A673 (cell line): ENCODE data around the gene POLR1E. TPM values are rescaled to one million over a fixed set of nuclear protein-coding genes. Genes with fewer than 3 reads are reported as not detected.

ENCODE experiments used
- BruUV-seq: library from RNA; stranded (reverse); fragments of 400-500 nt; replicated peaks from 2 replicates; lab custom pipeline; 2021; lab: Mats Ljungman, UMichigan
- CTCF ChIA-PET: fragments of 300-600 bp; sonication (Branson Sonifier 250); formaldehyde crosslinking; loops from one replicate; lab custom pipeline; 2022; ENCODE audit warnings: antibody characterized with exemption; lab: Charles Lee
- POLR2A ChIA-PET: fragments of 300-600 bp; sonication (Branson Sonifier 250); formaldehyde crosslinking; loops from one replicate; lab custom pipeline; 2022; ENCODE audit warnings: antibody characterized with exemption; ENCODE audit not compliant: low non-redundant PET; lab: Charles Lee
- DNase-seq: peaks from one replicate; pipeline ENCODE4 v3.0.0-alpha.2; 2015; ENCODE audit warnings: low spot score
- H3K27ac ChIP-seq: fragments of 200-600 bp; sonication (generic); 2 replicates; pipeline ENCODE4 v1.5.1; 2016; ENCODE audit warnings: mixed run types, low read depth, mild to moderate bottlenecking, mixed read lengths, antibody characterized with exemption, low read length; ENCODE audit not compliant: poor library complexity, severe bottlenecking
- H3K27me3 ChIP-seq: fragments of 200-600 bp; sonication (generic); replicated peaks from 2 replicates; pipeline ENCODE4 v1.6.1; 2017; ENCODE audit warnings: mixed run types, low read depth, mild to moderate bottlenecking, mixed read lengths, antibody characterized with exemption, low read length; ENCODE audit not compliant: insufficient read depth, poor library complexity
- H3K36me3 ChIP-seq: fragments of 200-600 bp; sonication (generic); 2 replicates; pipeline ENCODE4 v1.6.1; 2016; ENCODE audit warnings: mixed run types, mild to moderate bottlenecking, mixed read lengths, antibody characterized with exemption, low read length; ENCODE audit not compliant: insufficient read depth, poor library complexity, severe bottlenecking
- H3K4me1 ChIP-seq: fragments of 200-600 bp; sonication (generic); 2 replicates; pipeline ENCODE4 v1.6.1; 2017; ENCODE audit warnings: mixed run types, mild to moderate bottlenecking, mixed read lengths, antibody characterized with exemption, low read length; ENCODE audit not compliant: insufficient read depth, poor library complexity, severe bottlenecking
- H3K4me3 ChIP-seq: fragments of 200-600 bp; sonication (generic); 2 replicates; pipeline ENCODE4 v1.5.1; 2016; ENCODE audit warnings: low read depth, mixed run types, mild to moderate bottlenecking, mixed read lengths, low read length; ENCODE audit not compliant: poor library complexity, severe bottlenecking
- H3K9me3 ChIP-seq: fragments of 200-600 bp; sonication (generic); 2 replicates; pipeline ENCODE4 v1.6.1; 2016; ENCODE audit warnings: mixed run types, low read depth, mild to moderate bottlenecking, mixed read lengths, antibody characterized with exemption, low read length; ENCODE audit not compliant: poor library complexity, severe bottlenecking
- EZH2 ChIP-seq: fragments of 200-600 bp; sonication (generic); IDR thresholded peaks from 2 replicates; pipeline ENCODE4 v1.6.1; 2017; ENCODE audit warnings: borderline replicate concordance, low read depth, mild to moderate bottlenecking, mixed read lengths, antibody characterized with exemption, low read length; ENCODE audit not compliant: poor library complexity, severe bottlenecking
- intact Hi-C: fragments of 100-400 bp; cut with micrococcal nuclease; formaldehyde crosslinking; loops from one replicate; pipeline ENCODE4 v1.10.0; 2022; ENCODE audit not compliant: unreplicated experiment
- total RNA-seq: library from RNA; stranded (reverse); gene quantifications from 2 replicates; pipeline ENCODE4 v1.2.3, GENCODE V29; 2021
- TF ChIP-seq, protein P1 (sequence below): fragments of 300-800, 200-600 bp; sonication (generic); conservative IDR thresholded peaks from 2 replicates; pipeline ENCODE4 v1.5.1; 2017; ENCODE audit warnings: low read depth, mild to moderate bottlenecking, antibody characterized with exemption, low read length, moderate library complexity, mixed read lengths

The POLR1E gene
- total RNA-seq, 1 experiment from 2014 or later = 68.8 TPM

DNA sequence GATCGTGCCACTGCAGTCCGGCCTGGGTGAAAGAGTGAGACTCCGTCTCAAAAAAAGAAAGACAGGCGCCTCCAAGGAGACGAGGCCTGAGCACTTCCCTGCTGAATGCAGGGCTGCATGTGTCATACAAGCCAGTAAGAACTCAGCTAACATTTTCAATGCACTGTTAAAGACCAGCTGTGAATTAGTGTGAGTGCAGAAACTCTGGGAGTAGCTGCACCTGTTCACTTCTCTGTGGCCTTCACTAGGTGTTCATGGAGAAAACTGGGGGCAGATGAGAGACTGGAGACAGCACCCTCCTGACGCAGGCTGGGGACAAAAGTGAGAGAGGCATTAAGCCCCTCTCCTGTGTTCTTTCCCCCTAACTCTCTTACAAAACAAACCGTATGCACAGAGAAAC is 48.7 kb downstream of the POLR1E start:
- intact Hi-C loops = no loop called here
- no peak overlapping the region for H3K4me3 ChIP-seq
- BruUV-seq = no TSS peak

DNA sequence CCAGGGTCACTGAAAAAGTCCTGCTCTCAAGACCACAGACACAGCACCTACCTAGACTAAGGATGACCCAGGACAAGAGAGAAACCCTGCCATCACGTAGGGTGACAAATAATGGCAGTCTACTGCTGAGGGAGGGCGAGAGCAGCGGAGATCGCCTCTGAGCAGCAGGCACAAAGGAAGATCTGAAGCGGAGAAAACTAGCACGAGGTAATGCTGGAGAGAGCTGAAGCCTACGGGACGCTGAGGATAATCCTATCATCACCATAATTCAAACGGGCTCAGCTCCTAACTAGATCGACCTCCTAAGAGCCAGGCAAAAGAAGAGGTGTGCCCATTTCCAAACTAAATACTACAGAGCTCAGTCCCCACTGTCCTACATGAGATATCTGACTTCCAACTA is 49.2 kb downstream of the POLR1E start:
- POLR2A ChIA-PET = no interaction called here
- Histone ChIP-seq H3K4me1 (no peaks in the 10 kb centered on the region), H3K9me3 (no peaks in the 10 kb centered on the region), H3K36me3 (peaks cover 5% of the 10 kb centered on the region), H3K27me3 (no peaks in the 10 kb centered on the region), H3K4me3 (no peak overlapping the region), H3K27ac (no peak overlapping the region)
- intact Hi-C loops = no loop called here
- DNase-seq = no peak
- CTCF ChIA-PET = no interaction called here
- BruUV-seq = no TSS peak
- TF ChIP-seq, protein P1, sequence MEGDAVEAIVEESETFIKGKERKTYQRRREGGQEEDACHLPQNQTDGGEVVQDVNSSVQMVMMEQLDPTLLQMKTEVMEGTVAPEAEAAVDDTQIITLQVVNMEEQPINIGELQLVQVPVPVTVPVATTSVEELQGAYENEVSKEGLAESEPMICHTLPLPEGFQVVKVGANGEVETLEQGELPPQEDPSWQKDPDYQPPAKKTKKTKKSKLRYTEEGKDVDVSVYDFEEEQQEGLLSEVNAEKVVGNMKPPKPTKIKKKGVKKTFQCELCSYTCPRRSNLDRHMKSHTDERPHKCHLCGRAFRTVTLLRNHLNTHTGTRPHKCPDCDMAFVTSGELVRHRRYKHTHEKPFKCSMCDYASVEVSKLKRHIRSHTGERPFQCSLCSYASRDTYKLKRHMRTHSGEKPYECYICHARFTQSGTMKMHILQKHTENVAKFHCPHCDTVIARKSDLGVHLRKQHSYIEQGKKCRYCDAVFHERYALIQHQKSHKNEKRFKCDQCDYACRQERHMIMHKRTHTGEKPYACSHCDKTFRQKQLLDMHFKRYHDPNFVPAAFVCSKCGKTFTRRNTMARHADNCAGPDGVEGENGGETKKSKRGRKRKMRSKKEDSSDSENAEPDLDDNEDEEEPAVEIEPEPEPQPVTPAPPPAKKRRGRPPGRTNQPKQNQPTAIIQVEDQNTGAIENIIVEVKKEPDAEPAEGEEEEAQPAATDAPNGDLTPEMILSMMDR = no peak
- no peak for TF ChIP-seq EZH2

More for the DNA sequence above, 48.7 kb downstream of the POLR1E start:
- Histone ChIP-seq H3K27ac (no peak overlapping the region), H3K4me1 (no peaks in the 10 kb centered on the region), H3K27me3 (no peaks in the 10 kb centered on the region), H3K9me3 (no peaks in the 10 kb centered on the region), H3K36me3 (peaks cover 5% of the 10 kb centered on the region)
- ChIA-PET CTCF (no interaction called here), POLR2A (no interaction called here)
- DNase-seq = no peak
- no peak for TF ChIP-seq EZH2
- TF ChIP-seq, protein P1 = no peak

DNA sequence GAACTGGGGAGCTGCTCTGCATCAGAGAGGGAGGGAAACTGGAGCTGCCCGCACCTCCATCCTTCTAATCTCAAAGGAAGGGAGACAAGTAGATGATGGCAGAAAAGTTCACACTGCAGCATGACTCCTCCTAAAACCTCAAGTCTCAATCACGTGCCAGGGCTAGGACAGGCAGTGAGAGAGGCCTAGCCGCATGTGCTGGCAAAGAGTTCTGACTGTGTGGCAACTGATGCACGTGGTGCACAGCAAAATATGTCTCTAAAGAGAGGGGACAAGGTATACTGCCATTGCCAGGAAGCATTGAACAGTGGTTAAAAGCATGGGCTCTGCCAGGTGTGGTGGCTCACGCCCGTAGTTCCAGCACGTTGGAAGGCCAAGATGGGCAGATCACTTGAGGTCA is 52.4 kb downstream of the POLR1E start:
- DNase-seq = no peak
- Histone ChIP-seq H3K36me3 (peaks cover 5% of the 10 kb centered on the region), H3K27ac (no peak overlapping the region), H3K27me3 (no peaks in the 10 kb centered on the region), H3K4me1 (no peaks in the 10 kb centered on the region), H3K4me3 (no peak overlapping the region), H3K9me3 (no peaks in the 10 kb centered on the region)
- BruUV-seq = no TSS peak
- no peak for TF ChIP-seq EZH2
- TF ChIP-seq, protein P1 = no peak
- CTCF ChIA-PET = no interaction called here
- intact Hi-C loops = no loop called here
- POLR2A ChIA-PET = no interaction called here
